Measurements from ENCODE around the gene TTC22.

Gene TTC22

DNA sequence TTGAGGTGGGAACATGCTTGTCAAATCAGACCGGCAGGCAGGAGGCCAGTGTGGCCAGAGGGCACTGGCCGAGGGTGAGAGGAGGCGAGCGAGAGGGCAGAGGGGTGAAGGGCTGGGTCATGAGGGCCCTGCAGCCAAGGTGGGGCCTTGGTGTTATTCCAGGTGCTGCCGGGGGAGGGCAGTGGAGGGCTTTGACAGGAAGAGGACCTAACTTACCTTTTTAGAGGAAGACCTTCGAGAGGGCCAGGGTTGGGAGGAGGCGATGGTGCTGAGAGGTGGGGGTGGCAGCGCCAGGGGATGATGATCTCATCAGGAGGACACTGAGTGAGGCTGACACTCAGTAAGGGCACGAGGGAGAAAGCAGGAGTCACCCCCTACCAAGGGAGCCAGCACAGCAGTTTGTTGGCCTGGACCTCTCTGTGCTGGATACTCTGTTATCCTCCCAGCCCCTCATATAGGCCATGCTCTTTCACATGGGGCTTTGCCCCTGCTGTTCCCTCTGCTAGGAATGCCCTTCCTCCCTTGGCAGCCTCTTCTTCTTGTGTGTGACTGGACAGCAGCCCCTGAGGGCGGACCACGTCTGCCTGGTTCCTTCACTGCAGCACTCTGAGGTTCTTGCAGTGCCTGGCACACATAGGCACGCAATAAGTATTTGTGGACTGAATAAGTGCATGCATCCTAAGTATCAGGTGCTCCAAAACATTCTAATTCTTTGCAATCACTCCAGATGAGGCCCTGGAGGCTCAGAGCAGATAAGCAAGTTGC, 7.5 kb upstream of the TTC22 start:
- no peak for DNase-seq (ENCODE audit: low read depth in 2 of 2)

DNA sequence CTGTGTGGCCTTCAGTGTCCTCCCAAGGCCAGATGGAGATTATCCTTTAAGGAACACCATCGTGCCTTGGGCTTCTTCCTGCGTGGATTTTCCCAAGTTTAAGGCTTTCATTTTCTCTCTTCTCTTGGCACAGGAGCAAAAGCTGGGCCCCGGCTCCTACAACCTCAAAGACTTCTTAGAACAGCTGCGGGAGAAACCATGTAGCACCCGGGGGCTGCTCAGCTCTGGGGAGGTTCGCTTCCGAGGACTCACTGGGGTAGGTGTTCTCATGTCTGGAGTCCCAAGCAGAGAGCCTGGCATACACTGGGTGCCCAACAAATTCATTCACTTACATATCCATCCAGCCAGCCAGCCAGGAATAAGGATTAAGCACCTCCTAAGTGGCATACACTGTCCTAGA, 6.6 kb upstream of the TTC22 start:
- no peak for DNase-seq (ENCODE audit: low read depth in 2 of 2)

GRCh38 chr1:54806931-54807611, 5.9 kb upstream of the TTC22 start:
- DNase-seq (ENCODE audit: low read depth in 2 of 2): no peak

- no peak for DNase-seq (ENCODE audit: low read depth in 2 of 2)
These were observed 4.9 kb upstream of the TTC22 start for GRCh38 chr1:54805981-54806381.

DNA sequence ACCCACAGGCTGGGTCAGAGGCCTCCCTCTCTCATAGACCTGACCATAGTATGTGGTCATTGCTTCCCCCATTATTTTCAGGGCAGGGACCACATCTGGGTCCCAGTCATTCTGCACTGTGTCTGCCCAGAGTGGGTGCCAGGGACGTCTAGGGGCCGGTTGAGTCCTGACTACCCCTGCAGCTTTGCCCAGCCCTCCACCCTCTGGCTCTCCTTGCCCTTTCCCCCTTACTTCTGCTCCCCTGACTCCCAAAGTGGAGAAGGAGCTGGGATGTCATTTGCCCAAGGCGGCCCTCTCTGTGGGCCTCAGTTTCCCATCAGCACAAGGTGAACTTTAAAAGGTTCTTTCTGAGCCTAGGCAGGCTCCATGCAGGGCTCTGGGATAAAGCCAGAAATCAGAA, 4.3 kb upstream of the TTC22 start:
- no peak for DNase-seq (ENCODE audit: low read depth in 2 of 2)

GRCh38 chr1:54804471-54805132, 3.5 kb upstream of the TTC22 start:
- no peak for DNase-seq (ENCODE audit: low read depth in 2 of 2)

- DNase-seq (ENCODE audit: low read depth in 2 of 2): no peak
These were observed 2.8 kb upstream of the TTC22 start for GRCh38 chr1:54803761-54804470.

GRCh38 chr1:54800041-54800898, 853 bp downstream of the TTC22 start:
- no peak for DNase-seq (ENCODE audit: low read depth in 2 of 2)

- peak in 1 of 2 donors; percentile 47 for DNase-seq (ENCODE audit: low read depth in 2 of 2)
These were observed 2.1 kb downstream of the TTC22 start for GRCh38 chr1:54798769-54799641.

GRCh38 chr1:54798206-54798605, 2.9 kb downstream of the TTC22 start:
- DNase-seq (ENCODE audit: low read depth in 2 of 2): no peak

DNA sequence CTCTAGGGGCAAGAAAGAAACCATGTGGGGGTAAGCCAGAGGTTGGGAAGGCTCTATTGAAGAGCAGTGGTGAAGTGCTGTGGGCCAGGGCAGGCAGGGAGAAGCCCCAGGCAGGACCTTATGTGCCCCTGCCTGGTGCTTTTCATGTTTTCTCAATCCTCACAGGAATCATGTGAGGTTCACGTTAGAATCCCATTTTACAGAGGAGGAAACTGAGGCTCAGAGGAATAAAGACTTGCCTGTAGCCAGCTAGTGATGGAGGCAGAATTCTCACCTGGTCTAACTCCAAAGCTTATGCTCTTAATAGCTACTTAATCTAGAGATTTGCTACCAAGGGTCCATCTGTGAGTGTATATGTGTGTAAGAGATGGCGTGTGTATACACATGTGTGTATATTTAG, 4.2 kb downstream of the TTC22 start:
- no peak for DNase-seq (ENCODE audit: low read depth in 2 of 2)

DNA sequence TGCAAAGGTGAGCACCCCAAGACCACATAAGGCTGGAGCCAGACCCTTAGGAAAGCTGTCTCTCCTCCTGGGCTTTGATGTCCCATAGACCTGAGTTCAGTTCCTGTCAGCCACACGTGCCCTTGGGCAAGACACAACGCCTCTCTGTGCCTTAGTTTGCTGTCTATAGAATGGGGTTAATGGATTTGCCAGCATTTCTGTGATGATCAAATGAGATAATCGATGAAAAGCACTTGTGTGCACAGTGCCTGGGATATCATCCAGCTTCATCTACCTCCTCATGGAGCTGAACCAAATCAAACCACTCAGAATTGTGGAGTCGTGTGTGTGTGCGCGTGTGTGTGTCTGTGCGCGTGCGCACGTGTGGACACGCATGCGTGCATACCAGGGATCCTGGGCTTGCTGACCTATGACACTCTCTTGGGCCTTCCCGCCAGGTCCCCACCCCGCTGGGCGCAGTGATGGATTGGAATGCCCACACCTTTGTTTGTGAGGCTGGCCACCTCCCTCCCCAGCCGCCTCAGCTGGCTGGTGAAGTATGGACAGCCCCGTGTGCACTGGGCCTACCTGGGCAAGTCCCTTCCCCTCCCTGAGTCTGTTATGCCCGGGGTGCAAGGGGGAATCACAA, 5.2 kb downstream of the TTC22 start:
- no peak for DNase-seq (ENCODE audit: low read depth in 2 of 2)

DNA sequence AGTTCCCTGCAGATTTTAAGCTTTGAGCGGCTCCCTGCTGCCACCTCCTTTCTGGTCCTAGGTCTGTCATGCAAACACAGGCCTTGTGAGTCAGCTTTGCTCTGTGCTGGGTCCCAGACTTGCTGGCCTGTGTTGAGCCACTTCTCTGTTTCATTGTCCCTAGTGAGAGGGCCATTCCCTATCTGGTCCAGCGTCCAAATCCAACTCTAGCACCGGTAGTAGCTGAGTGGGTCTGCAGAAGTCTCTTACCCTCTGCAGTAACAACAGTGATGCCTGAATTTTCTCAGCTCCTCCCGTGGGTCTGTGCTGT, 5.8 kb downstream of the TTC22 start:
- no peak for DNase-seq (ENCODE audit: low read depth in 2 of 2)

GRCh38 chr1:54794451-54795355, 6.4 kb downstream of the TTC22 start:
- DNase-seq (ENCODE audit: low read depth in 2 of 2): no peak

DNA sequence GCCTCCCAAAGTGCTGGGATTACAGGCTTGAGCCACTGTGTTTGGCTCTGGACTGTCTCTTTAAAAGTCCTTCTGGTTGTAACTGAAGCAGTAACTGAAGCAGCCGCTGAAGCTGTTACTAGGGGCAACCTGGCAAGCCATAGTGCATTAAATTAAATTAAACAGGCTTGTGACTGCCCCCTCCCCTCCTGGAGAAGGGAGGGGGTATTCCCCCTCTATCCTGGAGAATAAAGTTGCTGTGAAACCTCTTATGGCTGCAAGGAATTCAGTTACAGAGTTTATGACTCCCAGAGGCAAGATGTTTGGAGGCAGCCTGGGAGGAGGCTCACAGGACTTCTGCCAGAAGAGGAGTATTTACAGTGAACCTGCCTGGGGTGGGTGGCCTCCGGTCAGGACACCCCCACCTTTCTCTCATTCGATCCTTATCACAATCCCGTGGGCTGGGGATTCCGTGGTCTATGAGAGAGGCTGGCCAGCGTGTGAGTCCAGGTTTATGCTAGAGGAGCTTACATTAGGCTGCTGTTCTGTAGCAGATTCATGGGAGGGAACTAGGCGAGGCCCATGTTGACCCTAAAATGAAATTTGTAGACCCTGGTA, 8.3 kb downstream of the TTC22 start:
- no peak for DNase-seq (ENCODE audit: low read depth in 2 of 2)

GRCh38 chr1:54791880-54792522, 9.1 kb downstream of the TTC22 start:
- DNase-seq (ENCODE audit: low read depth in 2 of 2): peak; percentile 41 to 54

DNA sequence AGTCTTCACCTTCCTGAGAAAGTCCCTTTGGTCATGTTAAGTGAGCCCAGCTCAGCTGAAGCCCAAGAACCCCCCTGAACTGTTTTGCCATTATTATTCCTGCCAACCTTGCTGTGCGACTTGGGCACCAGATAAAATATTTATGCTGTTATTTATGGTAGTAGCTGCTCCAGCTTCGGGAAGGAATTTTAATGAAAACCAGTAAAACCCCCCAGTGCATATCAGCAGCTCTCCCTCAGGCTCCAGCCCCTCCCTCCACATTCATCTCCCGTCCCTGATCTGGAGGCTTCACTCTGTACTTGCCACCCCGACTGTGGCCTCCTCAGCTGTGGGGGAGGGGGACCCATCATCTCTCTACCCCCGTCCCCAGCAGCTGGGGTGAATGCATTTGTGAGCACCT, 12.7 kb downstream of the TTC22 start:
- DNase-seq (ENCODE audit: low read depth in 2 of 2): no peak

- DNase-seq (ENCODE audit: low read depth in 2 of 2): no peak
These were observed 13.5 kb downstream of the TTC22 start for GRCh38 chr1:54787604-54788003.
